MM.1S (cell line): ENCODE data around the gene MICU1.

Source experiments
- DNase-seq: peaks from one replicate; pipeline ENCODE4 v3.0.0-alpha.2; 2015
- H2AFZ ChIP-seq: fragments of 300-600 bp; sonication (generic); 2 replicates; pipeline ENCODE4 v1.6.0; 2016; ENCODE audit warnings: antibody characterized with exemption, low read length
- H3F3A ChIP-seq: fragments of 300-600 bp; sonication (generic); 2 replicates; pipeline ENCODE4 v1.6.1; 2016; ENCODE audit warnings: mild to moderate bottlenecking, antibody characterized with exemption, low read length, moderate library complexity, mixed read lengths; ENCODE audit not compliant: insufficient read depth
- H3K27ac ChIP-seq: fragments of 300-600 bp; sonication (generic); 2 replicates; pipeline ENCODE4 v1.5.1; 2016; ENCODE audit warnings: mild to moderate bottlenecking, low read length
- H3K27me3 ChIP-seq: fragments of 300-600 bp; sonication (generic); replicated peaks from 2 replicates; pipeline ENCODE4 v1.6.0; 2016; ENCODE audit warnings: low read length; ENCODE audit not compliant: insufficient read depth
- H3K36me3 ChIP-seq: fragments of 300-600 bp; sonication (generic); replicated peaks from 2 replicates; pipeline ENCODE4 v1.6.1; 2016; ENCODE audit warnings: mild to moderate bottlenecking, low read length, mixed read lengths; ENCODE audit not compliant: insufficient read depth
- H3K4me1 ChIP-seq: fragments of 300-600 bp; sonication (generic); 2 replicates; pipeline ENCODE4 v1.6.1; 2016; ENCODE audit warnings: low read length, mixed read lengths
- H3K4me2 ChIP-seq: fragments of 300-600 bp; sonication (generic); 2 replicates; pipeline ENCODE4 v1.6.0; 2016; ENCODE audit warnings: low read depth, low read length
- H3K4me3 ChIP-seq: fragments of 300-600 bp; sonication (generic); 2 replicates; pipeline ENCODE4 v1.5.1; 2016; ENCODE audit warnings: low read length, mixed read lengths
- H3K79me2 ChIP-seq: fragments of 300-600 bp; sonication (generic); 2 replicates; pipeline ENCODE4 v1.6.1; 2016; ENCODE audit warnings: mixed run types, low read length, mixed read lengths
- H3K9ac ChIP-seq: fragments of 300-600 bp; sonication (generic); 2 replicates; pipeline ENCODE4 v1.6.1; 2016; ENCODE audit warnings: low read length, mixed read lengths
- H3K9me2 ChIP-seq: fragments of 300-600 bp; sonication (generic); replicated peaks from 2 replicates; pipeline ENCODE4 v1.6.1; 2016; ENCODE audit warnings: mild to moderate bottlenecking, low read length, mixed read lengths; ENCODE audit not compliant: insufficient read depth
- H3K9me3 ChIP-seq: fragments of 300-600 bp; sonication (generic); replicated peaks from 2 replicates; pipeline ENCODE4 v1.6.1; 2016; ENCODE audit warnings: mild to moderate bottlenecking, low read length, mixed read lengths; ENCODE audit not compliant: insufficient read depth
- H4K20me1 ChIP-seq: fragments of 300-600 bp; sonication (generic); 2 replicates; pipeline ENCODE4 v1.6.1; 2016; ENCODE audit warnings: mild to moderate bottlenecking, low read length, moderate library complexity, mixed read lengths; ENCODE audit not compliant: insufficient read depth
- EZH2 ChIP-seq: fragments of 300-600 bp; sonication (generic); optimal IDR thresholded peaks from 2 replicates; pipeline ENCODE3; 2017; ENCODE audit warnings: low read depth, mild to moderate bottlenecking, antibody characterized with exemption, low read length, mixed read lengths
- EZH2phosphoT487 ChIP-seq: fragments of 300-600 bp; sonication (generic); IDR thresholded peaks from 2 replicates; pipeline ENCODE4 v1.6.1; 2018; ENCODE audit warnings: antibody characterized with exemption, low read length
- TF ChIP-seq, protein P1 (sequence below): fragments of 300-600 bp; sonication (generic); IDR thresholded peaks from 2 replicates; pipeline ENCODE4 v1.5.1; 2016; ENCODE audit warnings: antibody characterized with exemption, low read length, mixed read lengths

MICU1 gene

DNA sequence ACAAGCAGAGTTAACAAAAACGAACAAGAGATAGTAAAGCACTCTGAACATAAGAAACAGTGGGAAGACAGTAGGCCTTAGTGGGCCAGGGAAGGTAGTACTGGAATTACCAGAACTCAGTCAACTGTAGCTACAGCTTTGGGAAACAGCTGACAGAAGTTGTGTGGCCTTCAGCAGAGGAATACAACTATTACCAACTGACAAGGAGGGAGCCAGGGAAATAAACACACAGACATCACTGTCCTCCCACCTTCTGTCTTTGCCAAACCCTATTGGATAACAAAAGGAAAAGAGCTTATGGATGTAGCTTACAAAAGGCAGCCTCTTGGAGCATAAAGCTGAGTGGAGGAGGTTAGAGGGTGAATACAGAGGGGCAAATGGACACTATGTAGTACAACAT is 15.4 kb downstream of the MICU1 start:
- Histone ChIP-seq H3K9ac (no peak overlapping the region), H3K79me2 (peaks cover 35% of the 10 kb centered on the region), H3K36me3 (no peaks in the 10 kb centered on the region), H3K27ac (no peak overlapping the region), H4K20me1 (no peaks in the 10 kb centered on the region), H3K9me3 (no peaks in the 10 kb centered on the region), H3K27me3 (no peaks in the 10 kb centered on the region), H3K4me1 (no peaks in the 10 kb centered on the region), H2AFZ (no peak overlapping the region), H3K4me3 (no peak overlapping the region), H3K9me2 (no peaks in the 10 kb centered on the region), H3K4me2 (no peak overlapping the region), H3F3A (no peaks in the 10 kb centered on the region)
- TF ChIP-seq EZH2phosphoT487 = no peak
- TF ChIP-seq, protein P1, sequence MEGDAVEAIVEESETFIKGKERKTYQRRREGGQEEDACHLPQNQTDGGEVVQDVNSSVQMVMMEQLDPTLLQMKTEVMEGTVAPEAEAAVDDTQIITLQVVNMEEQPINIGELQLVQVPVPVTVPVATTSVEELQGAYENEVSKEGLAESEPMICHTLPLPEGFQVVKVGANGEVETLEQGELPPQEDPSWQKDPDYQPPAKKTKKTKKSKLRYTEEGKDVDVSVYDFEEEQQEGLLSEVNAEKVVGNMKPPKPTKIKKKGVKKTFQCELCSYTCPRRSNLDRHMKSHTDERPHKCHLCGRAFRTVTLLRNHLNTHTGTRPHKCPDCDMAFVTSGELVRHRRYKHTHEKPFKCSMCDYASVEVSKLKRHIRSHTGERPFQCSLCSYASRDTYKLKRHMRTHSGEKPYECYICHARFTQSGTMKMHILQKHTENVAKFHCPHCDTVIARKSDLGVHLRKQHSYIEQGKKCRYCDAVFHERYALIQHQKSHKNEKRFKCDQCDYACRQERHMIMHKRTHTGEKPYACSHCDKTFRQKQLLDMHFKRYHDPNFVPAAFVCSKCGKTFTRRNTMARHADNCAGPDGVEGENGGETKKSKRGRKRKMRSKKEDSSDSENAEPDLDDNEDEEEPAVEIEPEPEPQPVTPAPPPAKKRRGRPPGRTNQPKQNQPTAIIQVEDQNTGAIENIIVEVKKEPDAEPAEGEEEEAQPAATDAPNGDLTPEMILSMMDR = no peak
- DNase-seq = no peak

DNA sequence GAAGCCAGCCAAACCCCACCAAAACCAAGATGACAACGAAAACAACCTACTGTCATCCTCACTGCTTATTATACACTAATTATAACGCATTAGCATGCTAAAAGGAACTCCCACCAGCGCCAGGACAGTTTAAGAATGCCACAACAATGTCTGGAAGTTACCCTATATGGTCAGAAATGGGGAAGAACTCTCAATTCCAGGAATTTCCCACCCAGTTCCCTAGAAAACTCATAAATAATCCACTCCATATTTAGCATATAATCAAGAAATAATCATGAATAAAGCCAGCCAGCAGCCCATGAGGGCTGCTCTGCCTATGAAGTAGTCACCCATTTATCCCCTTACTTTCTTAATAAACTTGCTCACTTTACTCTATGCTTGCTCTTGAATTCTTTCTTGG is 20.8 kb downstream of the MICU1 start:
- no peaks in the 10 kb centered on the region for H3K9me2 ChIP-seq
- no peak overlapping the region for H3K4me2 ChIP-seq
- H3K27ac ChIP-seq = no peak overlapping the region
- H3F3A ChIP-seq = no peaks in the 10 kb centered on the region
- no peak overlapping the region for H3K9ac ChIP-seq
- H4K20me1 ChIP-seq = no peaks in the 10 kb centered on the region
- H3K79me2 ChIP-seq = peaks cover 12% of the 10 kb centered on the region
- no peaks in the 10 kb centered on the region for H3K9me3 ChIP-seq
- DNase-seq = no peak
- H3K4me1 ChIP-seq = no peaks in the 10 kb centered on the region
- H3K27me3 ChIP-seq = no peaks in the 10 kb centered on the region
- TF ChIP-seq, protein P1 = no peak
- no peak for TF ChIP-seq EZH2
- no peak for TF ChIP-seq EZH2phosphoT487
- H2AFZ ChIP-seq = no peak overlapping the region
- no peak overlapping the region for H3K4me3 ChIP-seq
- H3K36me3 ChIP-seq = no peaks in the 10 kb centered on the region

DNA sequence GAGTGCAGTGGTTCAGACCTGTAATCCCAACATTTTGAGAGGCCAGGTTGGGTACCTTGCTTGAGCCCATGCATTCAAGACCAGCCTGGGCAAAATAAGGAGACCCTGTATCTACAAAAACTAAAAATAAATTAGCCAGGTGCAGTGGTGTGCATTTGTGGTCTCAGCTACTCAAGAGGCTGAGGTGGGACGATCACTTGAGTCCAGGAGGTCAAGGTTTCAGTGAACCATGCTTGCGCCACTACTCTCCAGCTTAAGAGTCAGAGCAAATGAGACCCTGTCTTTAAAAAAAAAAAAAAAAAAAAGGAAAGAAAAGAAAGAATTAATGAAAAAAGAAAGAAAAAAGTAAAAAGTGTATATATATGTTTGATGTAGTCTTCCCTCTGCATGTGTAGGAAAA is 24.7 kb downstream of the MICU1 start:
- H3K27me3 ChIP-seq = no peaks in the 10 kb centered on the region
- H3F3A ChIP-seq = 0 out of 2 replicates have a peak, but pooled peaks cover 7% of the 10 kb centered on the region
- peaks cover 5% of the 10 kb centered on the region for H3K4me1 ChIP-seq
- no peak for DNase-seq
- peaks cover 6% of the 10 kb centered on the region; the same call in 1 of the 2 replicates for H3K79me2 ChIP-seq
- no peak overlapping the region for H3K27ac ChIP-seq
- H3K9ac ChIP-seq = no peak overlapping the region
- H2AFZ ChIP-seq = no peak overlapping the region
- no peaks in the 10 kb centered on the region for H3K9me3 ChIP-seq
- no peak for TF ChIP-seq EZH2phosphoT487
- TF ChIP-seq EZH2 = no peak
- TF ChIP-seq, protein P1 = no peak
- H3K9me2 ChIP-seq = no peaks in the 10 kb centered on the region
- no peaks in the 10 kb centered on the region for H3K36me3 ChIP-seq
- H3K4me3 ChIP-seq = no peak overlapping the region
- H4K20me1 ChIP-seq = no peaks in the 10 kb centered on the region
- H3K4me2 ChIP-seq = no peak overlapping the region
